ENCODE results near the gene SSTR5.
A peak's percentile ranks its signal among the peaks of the same experiment; 100 is the strongest.

The SSTR5 gene

DNA sequence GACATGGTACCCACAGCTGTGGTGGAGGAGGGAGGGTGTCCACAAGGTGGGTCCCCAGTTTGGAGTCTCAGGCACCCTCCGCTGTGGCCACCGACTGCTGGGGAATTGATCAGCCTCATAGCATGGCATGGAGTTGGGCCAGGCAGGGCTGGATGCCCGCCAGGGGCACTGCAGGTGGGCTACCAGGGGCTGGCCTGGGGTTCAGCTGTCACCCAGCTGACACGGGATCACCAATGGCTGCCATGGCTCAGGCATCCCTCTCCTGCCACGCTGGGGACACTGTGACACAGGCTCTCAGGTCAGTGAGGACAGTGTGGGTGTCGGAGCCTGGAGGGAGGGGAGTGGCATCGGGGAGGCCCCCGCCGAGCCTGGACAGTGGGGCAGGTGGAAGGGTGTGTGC lies 19.8 kb upstream of the SSTR5 start:
- in situ Hi-C loops (cut with HindIII; ENCODE audit: low pct_unique_long_range_greater_than_20kb, low sequenced_read_pairs), result no loop called here
- DNase-seq (ENCODE audit: low read depth in 1 of 2, low spot score in 1 of 2), result no peak
- no peak for TF ChIP-seq JUND (IDR thresholded peaks at IDR 0.05; ENCODE audit: low read depth)

DNA sequence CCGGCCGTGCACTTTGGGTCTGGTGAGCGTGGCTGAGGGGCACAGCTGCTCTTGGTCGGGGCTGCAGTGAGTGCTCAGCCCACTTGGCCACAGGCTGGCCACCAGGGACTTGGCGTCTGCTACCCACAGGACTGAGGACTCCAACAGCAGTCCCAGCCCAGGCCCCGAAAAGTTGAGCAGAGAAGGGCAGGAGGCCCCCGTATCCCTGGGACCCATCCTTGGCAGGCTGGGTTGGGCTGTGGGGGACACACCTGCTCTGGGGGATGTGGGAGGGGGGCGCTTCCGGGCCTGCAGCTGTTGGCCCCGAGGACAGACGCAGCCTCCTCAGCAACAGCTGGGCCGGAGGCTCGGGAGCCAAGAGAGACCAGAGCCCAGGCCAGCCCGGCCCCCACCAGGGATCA lies 19.4 kb upstream of the SSTR5 start:
- in situ Hi-C loops (cut with HindIII; ENCODE audit: low pct_unique_long_range_greater_than_20kb, low sequenced_read_pairs), result no loop called here
- no peak for DNase-seq (ENCODE audit: low read depth in 1 of 2, low spot score in 1 of 2)
- no peak for TF ChIP-seq JUND (IDR thresholded peaks at IDR 0.05; ENCODE audit: low read depth)

DNA sequence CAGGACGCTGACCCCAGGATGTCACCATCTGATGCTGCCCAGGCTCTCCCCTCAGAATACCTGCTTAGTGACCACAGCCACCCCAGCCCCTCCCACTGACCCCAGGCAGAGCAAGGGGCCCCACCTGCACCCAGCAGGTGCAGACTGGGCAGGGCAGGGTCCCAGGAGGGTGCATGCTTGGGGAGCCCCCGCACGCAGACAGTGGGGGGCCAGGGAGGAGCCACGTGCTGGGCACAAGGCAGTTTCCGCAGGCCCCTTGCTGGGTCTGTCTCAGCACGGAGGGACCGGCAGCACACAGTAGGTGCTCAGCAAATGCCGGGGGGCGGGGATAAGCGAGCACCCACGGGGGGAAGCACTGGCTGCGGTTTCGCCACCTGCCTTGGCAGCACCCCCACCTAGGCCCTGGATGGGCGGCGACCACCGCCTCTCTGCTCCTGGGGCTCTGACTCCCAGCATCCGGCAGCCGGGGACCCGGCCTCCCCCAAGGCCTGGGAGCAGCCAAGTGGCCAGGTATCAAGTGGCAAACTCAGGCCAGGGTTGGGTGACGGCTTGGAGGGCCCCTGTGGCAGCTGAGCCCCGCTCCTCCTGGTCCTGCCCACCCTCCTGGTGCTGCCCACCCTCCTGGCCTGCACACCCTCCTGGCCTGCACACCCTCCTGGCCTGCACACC lies 18.7 kb upstream of the SSTR5 start:
- no peak for TF ChIP-seq JUND (IDR thresholded peaks at IDR 0.05; ENCODE audit: low read depth)
- in situ Hi-C loops (cut with HindIII; ENCODE audit: low pct_unique_long_range_greater_than_20kb, low sequenced_read_pairs), result no loop called here
- DNase-seq (ENCODE audit: low read depth in 1 of 2, low spot score in 1 of 2), result no peak

DNA sequence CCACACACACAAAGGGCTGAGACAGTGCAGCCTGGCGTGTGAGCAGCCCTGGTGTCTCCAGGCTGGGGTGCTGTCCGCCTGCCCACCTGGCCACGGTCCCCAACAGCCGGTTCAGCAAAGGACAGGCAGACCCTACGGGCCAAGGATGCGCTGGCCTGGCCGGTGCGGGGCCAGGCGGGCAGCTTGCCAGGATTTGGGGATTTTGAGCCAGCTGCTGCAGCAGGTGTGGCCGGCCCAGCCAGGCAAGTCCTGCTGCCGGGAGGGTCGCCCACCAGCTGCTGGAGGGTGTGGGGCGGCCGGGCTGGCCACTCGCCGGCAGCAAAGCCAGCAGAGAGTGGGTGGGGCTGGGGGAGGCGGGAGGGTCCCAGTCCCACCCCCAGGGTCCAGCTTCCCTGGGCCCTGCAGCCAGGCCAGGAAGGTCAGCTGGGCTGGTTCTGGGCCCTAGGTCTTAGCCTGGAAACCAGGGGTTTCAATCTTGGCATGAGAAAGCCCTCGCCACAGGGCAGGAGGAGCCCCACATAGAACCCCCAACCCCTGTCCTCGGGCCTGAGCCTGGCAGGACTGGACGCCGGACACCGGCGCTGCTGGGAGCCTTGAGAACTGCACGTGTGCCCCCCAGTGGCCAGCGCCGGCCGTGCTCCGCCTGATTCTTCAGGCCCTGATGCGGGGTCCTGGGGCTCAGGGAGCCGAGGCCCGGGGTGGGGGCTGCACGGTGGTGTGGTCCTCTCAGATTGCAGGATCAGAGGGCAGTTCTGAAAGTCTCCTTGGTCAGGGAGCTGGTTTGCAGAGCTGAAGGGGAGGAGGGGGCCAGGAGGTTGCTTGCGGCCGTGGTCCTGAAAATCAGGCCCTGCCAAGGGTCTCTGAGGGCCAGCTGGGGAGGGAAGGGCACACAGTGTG lies 17.6 kb upstream of the SSTR5 start:
- DNase-seq (ENCODE audit: low read depth in 1 of 2, low spot score in 1 of 2), result peak; percentile 60 to 88
- no peak for TF ChIP-seq JUND (IDR thresholded peaks at IDR 0.05; ENCODE audit: low read depth)
- in situ Hi-C loops (cut with HindIII; ENCODE audit: low pct_unique_long_range_greater_than_20kb, low sequenced_read_pairs), result no loop called here

DNA sequence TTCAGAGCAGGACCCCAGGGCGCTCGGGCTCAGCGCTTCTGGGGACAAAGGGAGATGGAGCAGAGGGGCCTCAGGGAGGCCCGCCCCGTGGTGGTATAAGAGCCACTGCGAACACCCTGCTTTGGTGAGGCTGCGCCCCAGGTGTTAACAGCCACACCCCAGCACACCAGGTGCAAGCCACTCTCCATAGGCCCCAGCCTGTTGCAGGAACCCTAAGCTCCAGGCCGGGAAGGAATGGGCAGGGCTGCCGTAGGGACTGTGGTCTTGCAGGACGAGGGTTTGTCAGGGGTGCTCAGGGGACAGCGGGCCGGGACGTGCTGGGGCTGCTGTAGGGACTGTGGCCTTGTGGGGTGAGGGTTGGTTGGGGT lies 17.0 kb upstream of the SSTR5 start:
- TF ChIP-seq JUND (IDR thresholded peaks at IDR 0.05; ENCODE audit: low read depth), result no peak
- no peak for DNase-seq (ENCODE audit: low read depth in 1 of 2, low spot score in 1 of 2)
- in situ Hi-C loops (cut with HindIII; ENCODE audit: low pct_unique_long_range_greater_than_20kb, low sequenced_read_pairs), result no loop called here

DNA sequence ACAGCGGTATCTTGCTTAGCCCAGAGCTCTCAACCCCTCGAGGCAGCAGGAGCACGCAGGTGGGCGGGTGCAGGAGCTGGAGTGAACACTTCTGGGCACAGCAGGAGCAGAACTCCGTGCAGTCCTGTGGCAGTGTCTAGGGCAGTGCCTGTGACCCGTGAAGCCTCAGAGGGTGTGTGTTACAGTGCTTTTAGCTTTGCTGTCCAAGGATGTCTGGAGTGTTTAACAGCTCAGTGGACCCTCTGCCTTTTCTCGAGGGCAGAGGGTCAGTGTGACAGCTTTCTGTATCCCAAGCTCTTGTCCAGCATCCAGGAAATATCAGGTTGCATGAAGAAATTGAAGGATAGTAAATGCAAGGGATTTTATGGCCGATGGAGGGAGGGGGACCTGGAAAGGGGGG lies 16.4 kb upstream of the SSTR5 start:
- no peak for TF ChIP-seq JUND (IDR thresholded peaks at IDR 0.05; ENCODE audit: low read depth)
- DNase-seq (ENCODE audit: low read depth in 1 of 2, low spot score in 1 of 2), result no peak
- in situ Hi-C loops (cut with HindIII; ENCODE audit: low pct_unique_long_range_greater_than_20kb, low sequenced_read_pairs), result no loop called here

DNA sequence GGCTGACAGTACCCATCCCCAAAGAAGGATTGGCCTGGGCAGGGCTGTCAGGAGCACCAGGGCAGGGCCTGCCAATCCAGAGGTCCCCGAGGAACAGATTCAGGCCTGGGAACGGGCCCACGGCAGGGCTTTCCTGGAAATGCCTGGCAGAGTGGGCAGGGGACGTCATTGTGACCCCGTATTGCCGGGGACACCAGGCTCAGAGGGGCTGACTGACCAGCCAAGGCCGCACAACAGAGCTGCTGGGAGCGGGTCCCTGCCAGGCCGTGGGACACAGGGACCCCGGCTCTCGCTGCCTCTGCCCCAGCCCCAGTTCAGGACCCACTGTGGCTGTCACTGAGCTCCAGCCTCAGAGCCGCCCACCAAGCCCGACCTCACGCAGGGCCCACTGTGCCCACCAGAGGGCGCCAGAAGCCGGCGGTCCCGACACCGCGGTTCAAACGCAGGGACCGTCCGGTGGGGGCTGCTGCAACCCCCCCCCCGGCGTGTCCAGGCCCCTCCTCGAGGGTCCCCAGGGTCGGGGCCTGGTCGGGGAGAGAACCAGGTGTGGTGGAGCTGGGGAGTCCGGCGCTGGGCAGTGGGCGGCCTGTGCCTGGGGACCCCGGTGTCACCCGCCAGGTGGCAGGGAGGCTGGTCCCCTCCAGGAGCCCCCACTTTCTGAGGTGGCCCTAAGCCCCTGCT lies 15.2 kb upstream of the SSTR5 start:
- TF ChIP-seq JUND (IDR thresholded peaks at IDR 0.05; ENCODE audit: low read depth), result no peak
- in situ Hi-C loops (cut with HindIII; ENCODE audit: low pct_unique_long_range_greater_than_20kb, low sequenced_read_pairs), result no loop called here
- DNase-seq (ENCODE audit: low read depth in 1 of 2, low spot score in 1 of 2), result peak in 1 of 2 experiments; percentile 78

DNA sequence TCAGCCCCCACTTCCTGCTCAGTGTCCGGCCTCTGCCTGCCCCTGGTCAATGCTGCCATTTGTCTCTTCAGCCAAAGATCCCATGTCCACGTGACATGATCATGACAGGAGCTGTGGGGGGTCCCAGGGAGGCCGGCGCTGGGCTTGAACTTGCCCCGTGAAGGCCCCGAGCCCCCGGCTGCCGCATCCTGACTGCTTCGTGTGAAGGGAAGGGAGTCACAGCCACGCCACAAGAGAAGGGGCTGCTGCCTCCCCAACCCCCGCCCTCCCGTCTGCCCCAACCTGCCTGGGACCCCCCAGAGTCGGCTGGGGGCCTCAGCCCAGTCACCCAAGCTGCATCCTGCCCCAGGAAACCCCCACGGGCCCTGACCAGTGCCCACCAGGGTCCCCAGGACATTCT lies 14.3 kb upstream of the SSTR5 start:
- in situ Hi-C loops (cut with HindIII; ENCODE audit: low pct_unique_long_range_greater_than_20kb, low sequenced_read_pairs), result no loop called here
- no peak for TF ChIP-seq JUND (IDR thresholded peaks at IDR 0.05; ENCODE audit: low read depth)
- no peak for DNase-seq (ENCODE audit: low read depth in 1 of 2, low spot score in 1 of 2)

DNA sequence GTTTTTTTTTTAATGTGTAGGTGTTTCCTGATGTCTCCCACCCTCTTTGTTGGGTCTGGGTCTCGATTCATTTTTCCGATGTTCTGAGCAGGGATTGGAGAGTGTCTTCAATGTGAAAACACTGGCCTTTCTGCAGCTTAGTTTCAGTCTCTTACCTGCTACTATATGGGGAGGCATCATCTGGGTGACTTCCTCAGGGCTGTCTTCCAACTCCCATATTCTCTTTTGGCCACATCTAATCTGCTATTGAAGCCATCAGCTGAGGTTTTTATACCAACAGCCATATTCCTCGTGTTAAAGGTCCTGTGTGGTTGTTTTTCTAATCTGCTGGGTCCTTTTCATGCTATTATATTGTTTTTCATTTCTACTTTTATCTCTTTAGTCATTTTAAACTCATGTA lies 13.2 kb upstream of the SSTR5 start:
- in situ Hi-C loops (cut with HindIII; ENCODE audit: low pct_unique_long_range_greater_than_20kb, low sequenced_read_pairs), result no loop called here
- no peak for TF ChIP-seq JUND (IDR thresholded peaks at IDR 0.05; ENCODE audit: low read depth)

DNA sequence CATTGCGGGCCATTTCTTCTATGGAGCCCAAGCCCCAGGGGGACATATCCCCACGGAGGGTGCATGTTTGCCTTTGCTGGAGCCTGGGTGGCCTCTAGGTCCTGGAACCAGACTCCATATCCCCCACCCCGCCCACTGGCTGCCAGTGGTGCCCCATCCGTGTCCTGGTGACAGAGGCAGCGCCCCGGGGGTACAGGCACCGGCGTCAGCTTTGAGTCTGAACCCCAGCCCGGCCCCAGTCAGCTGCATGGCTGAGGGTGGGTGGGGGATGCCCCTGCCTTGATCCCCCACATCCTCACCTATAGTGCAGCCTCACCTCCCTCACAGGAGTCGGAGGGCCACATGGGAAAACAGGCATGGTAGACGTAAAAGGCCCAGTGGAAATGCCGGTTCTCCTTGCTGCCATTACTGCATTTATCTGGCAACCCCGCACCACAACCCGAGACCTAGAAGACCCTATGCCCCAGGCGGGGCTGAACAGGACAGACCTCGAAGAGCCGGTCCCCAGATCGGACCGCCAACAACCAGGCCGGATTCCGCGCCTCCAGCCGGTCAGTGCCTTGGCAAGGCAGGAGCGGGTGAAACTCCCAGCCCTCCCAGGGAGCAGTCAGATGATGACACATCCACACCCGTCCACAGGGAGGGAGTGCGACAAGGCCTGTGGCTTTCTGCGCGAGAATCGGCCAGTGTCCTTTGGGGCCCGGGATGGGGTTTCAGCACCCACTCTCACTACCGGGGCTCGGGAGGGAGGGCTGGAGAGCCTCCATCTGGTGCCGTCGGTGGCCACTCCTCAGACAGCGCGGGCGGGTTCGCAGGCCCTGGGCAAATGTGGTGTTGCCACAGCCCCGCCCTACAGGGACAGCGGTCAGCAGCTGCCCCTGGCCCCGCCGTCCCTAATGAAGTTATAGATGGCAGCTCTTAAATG lies 11.9 kb upstream of the SSTR5 start:
- no peak for DNase-seq (ENCODE audit: low read depth in 1 of 2, low spot score in 1 of 2)
- in situ Hi-C loops (cut with HindIII; ENCODE audit: low pct_unique_long_range_greater_than_20kb, low sequenced_read_pairs), result no loop called here
- no peak for TF ChIP-seq JUND (IDR thresholded peaks at IDR 0.05; ENCODE audit: low read depth)

More for the DNA sequence above, 13.2 kb upstream of the SSTR5 start:
- no peak for DNase-seq (ENCODE audit: low read depth in 1 of 2, low spot score in 1 of 2)

DNA sequence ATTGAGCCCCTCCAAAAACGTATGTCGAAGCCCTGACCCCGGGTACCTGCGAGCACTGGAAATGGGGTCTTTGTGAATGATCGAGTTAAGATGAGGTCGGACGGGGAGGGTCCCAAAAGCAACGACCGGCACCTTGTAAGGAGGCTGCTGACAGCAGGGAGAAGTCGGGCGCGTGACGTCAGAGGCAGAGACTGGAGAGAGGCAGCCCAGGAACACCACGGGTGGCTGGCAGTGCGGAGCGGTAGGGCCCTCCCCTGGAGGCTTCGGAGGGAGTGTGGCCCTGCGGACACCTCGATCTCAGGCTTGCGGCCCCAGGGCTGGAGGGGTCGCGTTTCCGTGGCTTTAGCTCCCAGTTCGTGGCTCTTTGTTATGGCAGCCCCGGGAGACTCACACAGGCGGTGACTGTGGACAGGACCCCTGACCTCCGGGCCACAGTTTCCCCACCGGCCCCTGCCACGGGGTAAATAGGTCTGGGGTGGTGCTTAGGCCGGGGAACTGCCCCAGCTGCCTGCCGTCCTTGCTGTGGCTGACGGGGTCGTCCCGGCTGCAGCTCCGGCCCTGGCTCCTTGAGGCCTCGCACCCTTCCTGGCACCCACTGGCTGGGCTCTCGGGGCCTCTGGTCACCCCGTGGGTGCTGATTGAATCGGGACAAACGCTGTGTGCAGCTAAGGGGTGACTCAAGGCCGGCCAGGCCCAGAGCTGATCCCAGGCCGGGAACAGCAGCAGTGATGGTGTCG lies 10.6 kb upstream of the SSTR5 start:
- no peak for DNase-seq (ENCODE audit: low read depth in 1 of 2, low spot score in 1 of 2)
- TF ChIP-seq JUND (IDR thresholded peaks at IDR 0.05; ENCODE audit: low read depth), result no peak
- in situ Hi-C loops (cut with HindIII; ENCODE audit: low pct_unique_long_range_greater_than_20kb, low sequenced_read_pairs), result no loop called here
